Suprapubic skin (tissue), 4 donors: ENCODE measurements around the gene TAF11L12.
"Not testable (repeated sequence)": the region's sequence is repeated elsewhere in the genome, so short reads cannot be mapped to it uniquely, and the experiment has no call there.

Experiments
- EP300 ChIP-seq: sonication (generic); formaldehyde crosslinking; IDR thresholded peaks from one replicate; pipeline ENCODE4 v1.6.1; 2017; ENCODE audit warnings: antibody characterized with exemption
- POLR2A ChIP-seq, 2 donors: fragments of 450-650 bp; IDR thresholded peaks; one replicate each; pipeline ENCODE4 v1.6.1; 2017; ENCODE audit warnings: antibody characterized with exemption in 2 of 2, mild to moderate bottlenecking in 2 of 2, moderate library complexity in 2 of 2
- POLR2AphosphoS5 ChIP-seq, 3 donors: sonication (generic); formaldehyde crosslinking; IDR thresholded peaks; one replicate each; pipeline ENCODE4 v1.6.1; 2017; ENCODE audit warnings: antibody characterized with exemption in 3 of 3
- TF ChIP-seq, protein P1 (sequence below), 2 donors: fragments of 200-600 bp in 1 of 2; fragments of 450-650 bp in 1 of 2; sonication (generic) in 1 of 2; IDR thresholded peaks; one replicate each; pipeline ENCODE4 v1.5.1; 2016 to 2019; ENCODE audit warnings: antibody characterized with exemption in 2 of 2, mild to moderate bottlenecking in 1 of 2, moderate library complexity in 1 of 2

DNA sequence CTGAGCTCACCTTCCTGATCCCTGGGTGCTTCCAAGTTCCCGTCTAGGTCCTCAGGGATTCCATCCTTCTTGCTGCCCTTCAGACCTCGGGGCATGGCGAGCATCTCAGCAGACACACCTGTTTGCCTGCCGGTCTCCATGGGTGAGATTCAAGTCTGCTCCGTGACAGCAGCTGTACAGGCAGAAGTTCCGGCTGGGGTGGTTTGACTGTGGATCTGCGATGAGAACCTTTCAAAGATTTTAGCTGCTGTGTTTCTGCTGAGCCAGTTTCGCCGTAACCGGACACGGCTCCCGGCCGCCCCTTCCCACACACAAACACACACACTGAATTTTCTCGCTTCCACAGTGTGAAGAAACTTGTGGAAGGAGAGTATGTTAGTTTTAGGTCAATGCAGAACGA lies 15.9 kb upstream of the TAF11L12 start, which contains the start of gene TAF11L9:
- TF ChIP-seq, protein P1, sequence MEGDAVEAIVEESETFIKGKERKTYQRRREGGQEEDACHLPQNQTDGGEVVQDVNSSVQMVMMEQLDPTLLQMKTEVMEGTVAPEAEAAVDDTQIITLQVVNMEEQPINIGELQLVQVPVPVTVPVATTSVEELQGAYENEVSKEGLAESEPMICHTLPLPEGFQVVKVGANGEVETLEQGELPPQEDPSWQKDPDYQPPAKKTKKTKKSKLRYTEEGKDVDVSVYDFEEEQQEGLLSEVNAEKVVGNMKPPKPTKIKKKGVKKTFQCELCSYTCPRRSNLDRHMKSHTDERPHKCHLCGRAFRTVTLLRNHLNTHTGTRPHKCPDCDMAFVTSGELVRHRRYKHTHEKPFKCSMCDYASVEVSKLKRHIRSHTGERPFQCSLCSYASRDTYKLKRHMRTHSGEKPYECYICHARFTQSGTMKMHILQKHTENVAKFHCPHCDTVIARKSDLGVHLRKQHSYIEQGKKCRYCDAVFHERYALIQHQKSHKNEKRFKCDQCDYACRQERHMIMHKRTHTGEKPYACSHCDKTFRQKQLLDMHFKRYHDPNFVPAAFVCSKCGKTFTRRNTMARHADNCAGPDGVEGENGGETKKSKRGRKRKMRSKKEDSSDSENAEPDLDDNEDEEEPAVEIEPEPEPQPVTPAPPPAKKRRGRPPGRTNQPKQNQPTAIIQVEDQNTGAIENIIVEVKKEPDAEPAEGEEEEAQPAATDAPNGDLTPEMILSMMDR (IDR thresholded peaks at IDR 0.05), result not testable (repeated sequence)
- TF ChIP-seq POLR2AphosphoS5 (IDR thresholded peaks at IDR 0.05); POLR2A (IDR thresholded peaks at IDR 0.05); EP300: not testable (repeated sequence)
